Astrocyte of the cerebellum (primary cell): ENCODE results near the gene FOXF1.

Source experiments
- DNase-seq: peaks from one replicate; pipeline ENCODE4 v3.0.0-alpha.2; 2011; ENCODE audit warnings: low read depth
- H3K4me3 ChIP-seq: 2 replicates; pipeline ENCODE4 v1.5.1; 2011; ENCODE audit warnings: mild to moderate bottlenecking, low read depth, low read length, moderate library complexity
- in situ Hi-C: cut with HindIII; loops from 2 replicates; pipeline ENCODE4 v1.10.0; 2017; ENCODE audit warnings: low sequenced_read_pairs
- TF ChIP-seq, protein P1 (sequence below): IDR thresholded peaks from 2 replicates; pipeline ENCODE4 v1.5.1; 2012; ENCODE audit warnings: low read length, low read depth, moderate library complexity, mild to moderate bottlenecking; ENCODE audit errors: missing control alignments

The FOXF1 gene

DNA sequence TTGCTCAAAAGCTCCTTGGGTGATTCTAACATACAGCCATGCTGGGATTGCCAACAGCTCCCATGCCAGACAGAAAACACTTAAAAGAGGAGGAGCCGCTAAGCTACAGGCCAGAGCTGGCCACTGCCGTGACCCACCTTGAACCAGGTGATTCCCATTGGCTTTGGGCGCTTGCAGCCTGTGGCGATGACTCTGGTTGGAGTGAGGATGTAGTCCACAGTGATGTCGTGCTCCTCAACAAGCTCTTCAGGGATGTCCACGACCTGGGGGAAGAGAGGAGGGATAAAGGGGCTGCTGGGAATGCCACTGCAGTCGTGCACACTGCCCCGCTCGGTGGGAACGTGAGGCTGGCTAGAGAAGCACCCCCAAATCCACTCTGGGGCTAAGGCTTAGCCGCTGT lies 31.2 kb downstream of the FOXF1 start:
- TF ChIP-seq, protein P1, sequence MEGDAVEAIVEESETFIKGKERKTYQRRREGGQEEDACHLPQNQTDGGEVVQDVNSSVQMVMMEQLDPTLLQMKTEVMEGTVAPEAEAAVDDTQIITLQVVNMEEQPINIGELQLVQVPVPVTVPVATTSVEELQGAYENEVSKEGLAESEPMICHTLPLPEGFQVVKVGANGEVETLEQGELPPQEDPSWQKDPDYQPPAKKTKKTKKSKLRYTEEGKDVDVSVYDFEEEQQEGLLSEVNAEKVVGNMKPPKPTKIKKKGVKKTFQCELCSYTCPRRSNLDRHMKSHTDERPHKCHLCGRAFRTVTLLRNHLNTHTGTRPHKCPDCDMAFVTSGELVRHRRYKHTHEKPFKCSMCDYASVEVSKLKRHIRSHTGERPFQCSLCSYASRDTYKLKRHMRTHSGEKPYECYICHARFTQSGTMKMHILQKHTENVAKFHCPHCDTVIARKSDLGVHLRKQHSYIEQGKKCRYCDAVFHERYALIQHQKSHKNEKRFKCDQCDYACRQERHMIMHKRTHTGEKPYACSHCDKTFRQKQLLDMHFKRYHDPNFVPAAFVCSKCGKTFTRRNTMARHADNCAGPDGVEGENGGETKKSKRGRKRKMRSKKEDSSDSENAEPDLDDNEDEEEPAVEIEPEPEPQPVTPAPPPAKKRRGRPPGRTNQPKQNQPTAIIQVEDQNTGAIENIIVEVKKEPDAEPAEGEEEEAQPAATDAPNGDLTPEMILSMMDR = no peak
- in situ Hi-C loops = no loop called here
- no peak overlapping the region for H3K4me3 ChIP-seq
- no peak for DNase-seq

DNA sequence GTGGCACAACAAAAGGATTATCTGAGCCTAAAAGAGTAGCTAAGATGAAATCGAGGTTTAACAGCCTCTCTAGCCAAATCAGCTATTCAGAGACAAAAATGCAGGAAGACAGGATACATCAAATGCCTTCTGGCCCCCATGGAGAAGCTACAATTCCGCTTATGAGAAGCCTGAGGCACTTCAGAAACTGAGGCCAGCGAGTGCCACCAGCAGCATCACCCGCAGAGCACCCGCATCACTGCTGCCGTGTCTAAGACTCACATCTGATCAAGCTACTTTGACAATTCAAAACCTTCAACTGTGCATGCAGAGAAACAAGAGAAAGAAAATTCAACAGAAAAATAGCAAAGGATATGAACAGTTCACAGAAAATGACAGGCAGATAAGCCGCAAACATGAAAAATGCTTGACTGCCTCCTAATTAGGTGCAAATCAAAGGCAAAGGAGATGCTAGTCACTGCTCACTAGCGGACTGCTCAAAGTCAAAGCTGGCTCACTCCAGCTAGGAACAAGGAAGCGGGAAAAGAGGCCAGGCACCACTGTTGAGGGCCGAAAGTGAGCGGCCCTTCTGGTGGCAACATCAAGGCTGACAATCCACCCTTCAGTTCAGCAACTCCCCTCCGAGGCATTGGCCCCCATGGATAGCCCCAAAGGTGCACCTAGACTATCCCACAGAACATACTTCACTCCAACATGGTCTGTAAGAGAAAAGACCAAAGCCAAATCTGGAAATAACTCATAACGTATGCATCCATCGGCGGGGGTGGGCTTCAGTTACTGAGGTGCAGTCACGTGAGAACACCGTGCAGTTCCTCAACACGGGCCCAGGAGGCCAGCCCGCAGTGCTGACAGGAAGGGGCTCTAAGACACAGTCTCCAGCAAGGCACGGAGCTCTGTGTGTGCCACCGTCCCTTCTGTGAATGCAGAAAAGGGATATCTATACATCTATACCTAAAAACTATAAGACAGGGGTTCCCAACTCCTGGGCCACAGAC lies 32.7 kb downstream of the FOXF1 start:
- TF ChIP-seq, protein P1 = no peak
- DNase-seq = no peak
- no peak overlapping the region for H3K4me3 ChIP-seq
- in situ Hi-C loops = no loop called here

DNA sequence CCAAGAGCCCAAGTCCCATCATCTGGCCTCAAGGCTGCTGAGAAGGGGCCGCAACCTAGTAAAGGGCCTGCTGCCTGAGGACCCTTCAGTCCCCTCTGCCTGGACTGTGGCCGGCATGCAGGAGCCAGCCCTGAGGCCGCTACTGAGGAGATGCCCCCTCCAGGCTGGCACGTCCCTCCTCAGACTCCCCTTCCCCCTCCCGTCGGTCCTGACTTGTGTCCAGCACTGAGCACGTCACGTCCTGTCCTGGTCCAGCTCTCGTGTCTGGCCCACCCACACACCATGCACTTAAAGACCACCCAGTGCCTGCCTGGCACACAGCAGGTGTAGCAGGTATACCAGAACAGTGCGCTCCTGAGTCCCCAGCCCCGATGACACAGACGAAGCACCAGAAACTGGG lies 35.2 kb downstream of the FOXF1 start:
- in situ Hi-C loops = no loop called here
- H3K4me3 ChIP-seq = no peak overlapping the region
- no peak for DNase-seq
- TF ChIP-seq, protein P1 = no peak

DNA sequence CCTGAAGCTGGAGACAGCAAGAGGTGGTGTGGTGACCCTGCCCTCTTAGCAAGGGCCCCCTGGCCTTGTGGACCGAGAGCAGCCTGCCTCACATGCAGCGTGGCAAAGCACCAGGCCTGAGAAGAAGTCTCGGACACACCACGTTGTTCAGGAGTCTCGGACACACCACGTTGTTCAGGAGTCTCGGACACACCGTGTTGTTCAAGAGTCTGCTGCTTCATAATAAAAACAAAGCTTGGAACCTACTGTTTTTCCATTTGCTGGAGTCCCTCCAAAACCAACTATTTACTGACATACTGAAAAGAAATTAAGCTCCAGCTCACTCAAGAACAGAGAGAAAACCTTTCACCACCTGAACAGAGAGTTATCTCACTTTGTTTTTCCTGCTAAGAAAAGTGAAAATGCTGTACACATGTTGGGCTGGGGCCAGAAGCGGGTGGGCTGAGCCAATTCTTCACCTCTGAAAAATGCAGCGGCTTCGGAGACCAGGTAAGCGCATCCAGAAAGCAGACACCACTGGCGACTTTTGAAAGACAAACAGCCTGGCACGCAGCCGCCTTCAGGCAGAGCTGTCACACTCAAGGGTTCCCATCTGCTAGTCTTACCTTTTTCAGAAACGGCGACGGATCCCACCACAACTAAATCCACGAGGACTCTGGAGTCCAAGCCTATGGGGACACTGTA lies 35.8 kb downstream of the FOXF1 start:
- in situ Hi-C loops = no loop called here
- TF ChIP-seq, protein P1 = no peak
- no peak overlapping the region for H3K4me3 ChIP-seq
- DNase-seq = no peak

DNA sequence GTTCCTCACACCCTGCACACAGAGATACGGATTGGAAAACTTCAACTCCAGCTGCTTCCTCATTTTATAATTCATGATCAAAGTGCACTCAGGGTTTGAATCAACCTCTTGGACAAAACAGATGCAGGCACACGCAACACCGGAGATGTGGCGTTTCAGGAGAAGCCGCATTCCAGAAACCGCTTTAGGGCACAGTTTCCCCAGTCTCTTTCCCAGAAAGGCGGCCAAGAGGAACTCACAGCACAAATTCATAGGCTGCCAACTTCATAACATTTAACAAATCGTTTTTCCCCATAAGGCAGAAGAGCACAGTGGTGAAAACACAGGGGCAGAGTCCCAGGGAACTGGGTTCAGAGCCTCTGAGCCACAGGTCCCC lies 36.3 kb downstream of the FOXF1 start:
- no peak for DNase-seq
- TF ChIP-seq, protein P1 = no peak
- no peak overlapping the region for H3K4me3 ChIP-seq
- in situ Hi-C loops = no loop called here

DNA sequence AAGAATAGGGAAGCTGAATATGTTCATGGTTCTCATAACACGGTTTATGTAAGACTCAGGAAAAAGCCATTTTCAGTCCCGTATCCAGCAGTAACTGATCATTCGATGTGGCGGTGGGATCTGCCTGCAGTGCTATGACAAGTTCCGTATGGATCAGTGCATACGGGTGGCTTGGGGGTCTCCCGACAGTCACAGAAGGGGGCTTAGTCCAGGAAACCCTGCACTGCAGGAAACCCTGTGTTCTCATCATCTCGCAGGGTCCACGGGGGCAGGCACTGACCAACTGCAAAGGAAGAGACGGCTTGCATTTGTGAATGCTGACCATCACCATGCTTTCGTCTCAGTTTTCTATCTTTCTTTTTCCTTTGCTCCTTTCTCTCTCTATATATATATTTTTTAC lies 37.0 kb downstream of the FOXF1 start:
- in situ Hi-C loops = no loop called here
- DNase-seq = no peak
- H3K4me3 ChIP-seq = no peak overlapping the region
- TF ChIP-seq, protein P1 = no peak
